Measurements from ENCODE around the gene HSPA1A. TPM values are rescaled to one million over a fixed set of nuclear protein-coding genes. Genes with fewer than 3 reads are reported as not detected.
"Not testable (repeated sequence)": the region's sequence is repeated elsewhere in the genome, so short reads cannot be mapped to it uniquely, and the experiment has no call there.

The HSPA1A gene
- total RNA-seq, 4 donors from 2014 or later = 170 to 304 (median 221) TPM

GRCh38 chr6:31836474-31837368 is 21.4 kb downstream of the HSPA1A start:
- DNase-seq (ENCODE audit: low spot score in 2 of 2) = no peak
- TF ChIP-seq CTCF (IDR thresholded peaks at IDR 0.05) = no peak
- TF ChIP-seq EP300 (IDR thresholded peaks at IDR 0.05) = no peak
- TF ChIP-seq POLR2A (IDR thresholded peaks at IDR 0.05) = no peak
- WGBS, 2 donors = 21 to 27% methylated on average over 12 of the region's 12 CpGs
- Histone ChIP-seq H3K4me1 (peaks cover 0 to 54% (median 39%) of the 10 kb centered on the region in 4 donors), H3K27ac (peak overlapping the region; percentile 69 to 98 (median 88)), H3K27me3 (no peaks in the 10 kb centered on the region), H3K36me3 (peaks cover 0 to 53% (median 14%) of the 10 kb centered on the region in 3 donors), H3K4me3 (peak overlapping the region; percentile 2 to 95 (median 86)), H3K9me3 (no peaks in the 10 kb centered on the region)

DNA sequence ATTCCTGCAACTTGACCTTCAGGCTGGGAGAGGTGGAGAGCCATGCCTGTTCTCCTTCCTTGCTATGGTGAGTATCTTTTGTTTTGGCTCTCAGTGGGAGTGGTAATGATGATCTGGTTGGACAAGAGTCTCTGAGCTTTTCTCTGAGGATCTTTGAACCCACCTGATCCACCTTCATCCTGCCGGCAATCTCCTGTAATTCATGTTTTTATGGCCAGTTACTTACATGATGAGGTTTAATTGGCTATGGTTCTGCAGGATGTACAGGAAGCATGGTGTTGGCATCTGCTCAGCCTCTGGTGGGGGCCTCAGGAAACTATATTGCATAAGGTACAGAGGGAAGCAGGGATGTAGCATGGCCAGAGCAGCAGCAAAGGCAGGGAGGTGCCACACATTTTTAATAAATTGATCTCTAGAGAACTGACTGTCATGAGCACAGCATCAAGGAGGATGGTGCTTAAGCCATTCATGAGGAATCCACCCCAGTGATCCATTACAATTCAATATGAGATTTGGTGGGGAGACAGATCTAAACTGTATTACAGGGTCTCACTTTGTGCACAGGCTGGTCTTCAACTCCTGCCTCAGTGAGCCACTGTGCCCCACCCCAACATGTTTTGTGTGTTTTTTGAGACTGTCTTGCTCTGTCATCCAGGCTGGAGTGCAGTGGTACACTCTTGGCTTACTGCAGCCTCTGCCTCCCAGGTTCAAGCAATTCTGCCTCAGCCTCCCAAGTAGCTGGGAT is 22.2 kb downstream of the HSPA1A start:
- no peak for TF ChIP-seq EP300 (IDR thresholded peaks at IDR 0.05)
- no peak for TF ChIP-seq CTCF (IDR thresholded peaks at IDR 0.05)
- no peak for TF ChIP-seq POLR2A (IDR thresholded peaks at IDR 0.05)

GRCh38 chr6:31838114-31838553 is 22.8 kb downstream of the HSPA1A start:
- not testable (repeated sequence) for H3K27ac ChIP-seq; H3K9me3 ChIP-seq; DNase-seq (ENCODE audit: low spot score in 2 of 2); H3K4me3 ChIP-seq; H3K27me3 ChIP-seq
- Histone ChIP-seq H3K36me3 (peaks cover 0 to 67% (median 14%) of the 10 kb centered on the region in 3 donors), H3K4me1 (peaks cover 0 to 48% (median 35%) of the 10 kb centered on the region in 4 donors)
- WGBS, 2 donors = 87 to 88% methylated on average over 9 of the region's 9 CpGs

More for the DNA sequence above, 22.2 kb downstream of the HSPA1A start:
- Histone ChIP-seq H3K4me1 (peaks cover 0 to 52% (median 35%) of the 10 kb centered on the region in 4 donors), H3K36me3 (peaks cover 0 to 61% (median 14%) of the 10 kb centered on the region in 3 donors), H3K27ac (peak overlapping the region in 3 of 4 donors; percentile 69 to 98 (median 93)), H3K27me3 (no peaks in the 10 kb centered on the region), H3K9me3 (no peaks in the 10 kb centered on the region), H3K4me3 (no peak overlapping the region)
- 33 to 39% methylated on average over 1 of the region's 1 CpG for WGBS, 2 donors
- DNase-seq (ENCODE audit: low spot score in 2 of 2) = no peak

GRCh38 chr6:31838968-31839367 is 23.6 kb downstream of the HSPA1A start:
- H3K9me3 ChIP-seq = no peaks in the 10 kb centered on the region
- 95 to 100% methylated on average over 3 of the region's 3 CpGs for WGBS, 2 donors
- peaks cover 0 to 40% (median 31%) of the 10 kb centered on the region in 4 donors for H3K4me1 ChIP-seq
- TF ChIP-seq CTCF (IDR thresholded peaks at IDR 0.05) (no peak), POLR2A (IDR thresholded peaks at IDR 0.05) (no peak), EP300 (IDR thresholded peaks at IDR 0.05) (no peak)
- no peak overlapping the region for H3K27ac ChIP-seq
- H3K36me3 ChIP-seq = peaks cover 0 to 73% (median 14%) of the 10 kb centered on the region in 3 donors
- DNase-seq (ENCODE audit: low spot score in 2 of 2) = no peak
- no peak overlapping the region for H3K4me3 ChIP-seq
- no peaks in the 10 kb centered on the region for H3K27me3 ChIP-seq

DNA sequence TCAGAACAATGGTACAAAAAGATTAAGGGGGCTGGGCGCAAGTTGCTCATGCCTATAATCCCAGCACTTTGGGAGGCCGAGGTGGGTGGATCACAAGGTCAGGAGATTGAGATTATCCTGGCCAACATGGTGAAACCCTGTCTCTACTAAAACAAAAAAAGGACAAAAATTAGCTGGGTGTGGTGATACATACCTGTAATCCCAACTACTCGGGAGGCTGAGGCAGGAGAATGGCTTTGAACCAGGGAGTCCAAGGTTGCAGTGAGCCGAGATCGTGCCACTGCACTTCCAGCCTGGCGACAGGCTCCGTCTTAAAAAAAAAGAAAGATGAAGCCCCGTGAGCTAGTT is 24.4 kb downstream of the HSPA1A start:
- not testable (repeated sequence) for DNase-seq (ENCODE audit: low spot score in 2 of 2); H3K27ac ChIP-seq; H3K27me3 ChIP-seq; H3K4me3 ChIP-seq; H3K9me3 ChIP-seq
- H3K36me3 ChIP-seq = peaks cover 0 to 80% (median 14%) of the 10 kb centered on the region in 3 donors
- H3K4me1 ChIP-seq = peaks cover 0 to 38% (median 28%) of the 10 kb centered on the region in 4 donors
- WGBS, 2 donors = 87 to 92% methylated on average over 8 of the region's 8 CpGs
